CD1c-positive myeloid dendritic cell (primary cell): ENCODE results near the gene FBN3.

Source experiments
- DNase-seq: peaks from one replicate; pipeline ENCODE4 v3.0.0-alpha.2; 2016; ENCODE audit errors: extremely low spot score

The FBN3 gene

DNA sequence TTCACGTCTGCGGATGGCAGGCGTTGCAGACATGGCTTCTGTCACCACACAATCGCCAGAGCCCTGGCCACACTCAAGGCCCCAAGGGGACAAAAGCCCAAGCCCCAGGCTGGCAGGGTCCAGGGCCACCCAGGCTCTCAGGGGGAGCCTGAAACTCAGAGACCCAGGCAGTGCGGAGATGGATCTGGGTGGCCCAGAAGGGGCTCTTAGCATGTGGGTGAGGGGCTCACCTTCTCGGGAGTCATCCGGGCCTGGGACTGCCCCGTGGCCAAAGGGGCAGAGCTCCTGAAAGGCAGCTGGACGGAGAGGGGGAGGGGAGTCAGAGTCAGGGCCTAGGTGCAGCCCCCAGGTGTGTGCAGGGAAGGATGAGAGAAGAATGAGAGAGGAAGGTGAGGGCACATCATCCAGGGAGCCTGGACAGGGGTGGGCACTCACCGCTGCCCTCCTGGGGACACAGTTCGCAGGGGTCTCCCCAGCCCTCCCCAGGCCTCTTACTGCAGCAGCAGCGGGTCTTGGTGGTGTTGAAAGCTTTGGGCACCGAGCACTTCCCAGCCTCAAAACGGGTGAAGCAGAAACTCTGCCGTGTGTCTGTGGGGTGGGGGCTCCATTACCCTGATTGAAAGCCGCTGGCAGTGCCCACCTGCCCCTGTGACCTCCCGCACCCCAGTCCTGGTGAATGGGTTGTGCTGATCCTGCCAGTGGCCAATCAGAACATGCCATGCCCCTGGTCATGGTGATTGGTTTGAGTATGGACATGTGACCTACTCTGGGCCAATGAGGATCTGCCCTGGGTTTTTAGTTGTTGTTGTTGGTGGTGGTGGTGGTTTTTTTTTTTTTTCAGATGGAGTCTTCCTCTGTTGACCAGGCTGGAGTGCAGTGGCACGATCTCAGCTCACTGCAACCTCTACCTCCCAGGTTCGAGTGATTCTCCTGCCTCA, 59.5 kb downstream of the FBN3 start:
- DNase-seq = no peak

DNA sequence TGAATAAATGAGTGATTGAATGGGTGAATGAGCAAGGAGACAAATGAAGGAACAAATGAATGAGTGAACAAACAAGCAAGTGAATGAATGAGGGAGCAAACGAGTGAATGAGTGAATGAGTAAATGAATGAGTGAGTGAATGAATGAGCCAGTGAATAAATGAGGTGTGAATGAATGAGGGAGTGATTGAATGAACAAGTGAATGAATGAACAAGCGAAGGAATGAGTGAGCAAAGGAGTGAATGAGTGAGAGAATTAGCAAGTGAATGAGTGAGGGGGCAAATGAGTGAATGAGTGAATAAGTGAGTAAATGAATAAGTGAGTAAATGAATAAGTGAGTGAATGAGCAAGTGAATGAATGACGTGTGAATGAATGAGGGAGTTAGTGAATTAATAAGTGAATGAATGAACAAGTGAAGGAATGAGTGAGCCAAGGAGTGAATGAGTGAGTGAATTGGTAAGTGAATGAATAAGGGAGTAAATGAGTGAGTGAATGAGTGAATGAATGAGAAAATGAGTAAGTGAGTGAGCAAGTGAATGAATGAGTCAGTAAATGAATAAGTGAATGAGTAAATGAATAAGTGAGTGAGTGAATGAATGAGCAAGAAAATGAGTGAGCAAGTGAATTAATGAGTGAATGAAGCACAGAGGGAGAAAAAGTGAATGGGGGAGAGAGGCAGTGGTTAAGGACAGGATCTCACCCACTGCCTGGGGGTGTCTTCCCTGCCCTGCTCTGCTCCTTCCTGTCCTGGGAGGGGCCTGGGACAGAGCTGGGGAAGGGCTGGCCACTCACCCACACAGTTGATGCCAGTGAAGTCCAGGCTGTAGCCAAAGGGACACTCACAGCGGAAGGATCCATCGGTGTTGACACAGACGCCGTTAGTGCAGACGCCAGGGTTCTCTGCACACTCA, 60.4 kb downstream of the FBN3 start:
- DNase-seq = no peak

DNA sequence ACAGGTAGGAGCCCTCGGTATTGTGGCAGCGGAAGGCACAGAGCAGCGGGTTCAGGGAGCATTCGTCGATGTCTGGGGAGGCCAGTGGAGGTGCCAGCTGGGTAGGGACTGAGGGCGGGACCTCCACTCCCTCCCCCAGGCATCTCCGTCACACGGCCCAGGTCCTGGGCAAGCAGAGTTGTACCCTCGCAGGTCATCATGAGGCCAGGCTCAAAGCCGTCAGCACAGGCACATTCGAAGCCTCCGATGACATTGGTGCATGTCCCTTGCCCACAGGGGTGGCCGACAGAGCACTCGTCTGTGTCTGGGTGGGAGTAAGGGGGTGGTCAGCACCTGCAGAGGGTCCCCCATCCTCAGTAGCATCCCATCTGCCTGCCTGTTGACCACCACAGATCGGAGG, 61.5 kb downstream of the FBN3 start:
- DNase-seq = no peak

DNA sequence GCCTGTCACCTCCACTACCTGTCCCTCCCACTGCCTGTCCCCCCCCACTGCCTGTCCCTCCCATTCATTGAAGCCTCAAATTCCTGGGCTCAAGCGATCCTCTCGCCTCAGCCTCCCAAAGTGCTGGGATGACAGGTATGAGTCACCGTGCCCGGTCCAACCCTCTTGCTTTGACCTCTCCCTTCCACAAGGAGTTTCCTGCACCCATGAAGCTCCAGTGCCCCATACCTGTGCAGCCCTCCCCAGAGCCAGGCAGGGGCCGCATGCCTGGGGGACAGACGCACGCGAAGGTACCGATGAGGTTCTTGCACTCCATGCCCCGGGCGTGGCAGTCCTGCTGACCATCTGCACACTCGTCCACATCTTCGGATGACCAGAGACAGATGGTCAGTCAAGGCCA, 62.5 kb downstream of the FBN3 start:
- no peak for DNase-seq

DNA sequence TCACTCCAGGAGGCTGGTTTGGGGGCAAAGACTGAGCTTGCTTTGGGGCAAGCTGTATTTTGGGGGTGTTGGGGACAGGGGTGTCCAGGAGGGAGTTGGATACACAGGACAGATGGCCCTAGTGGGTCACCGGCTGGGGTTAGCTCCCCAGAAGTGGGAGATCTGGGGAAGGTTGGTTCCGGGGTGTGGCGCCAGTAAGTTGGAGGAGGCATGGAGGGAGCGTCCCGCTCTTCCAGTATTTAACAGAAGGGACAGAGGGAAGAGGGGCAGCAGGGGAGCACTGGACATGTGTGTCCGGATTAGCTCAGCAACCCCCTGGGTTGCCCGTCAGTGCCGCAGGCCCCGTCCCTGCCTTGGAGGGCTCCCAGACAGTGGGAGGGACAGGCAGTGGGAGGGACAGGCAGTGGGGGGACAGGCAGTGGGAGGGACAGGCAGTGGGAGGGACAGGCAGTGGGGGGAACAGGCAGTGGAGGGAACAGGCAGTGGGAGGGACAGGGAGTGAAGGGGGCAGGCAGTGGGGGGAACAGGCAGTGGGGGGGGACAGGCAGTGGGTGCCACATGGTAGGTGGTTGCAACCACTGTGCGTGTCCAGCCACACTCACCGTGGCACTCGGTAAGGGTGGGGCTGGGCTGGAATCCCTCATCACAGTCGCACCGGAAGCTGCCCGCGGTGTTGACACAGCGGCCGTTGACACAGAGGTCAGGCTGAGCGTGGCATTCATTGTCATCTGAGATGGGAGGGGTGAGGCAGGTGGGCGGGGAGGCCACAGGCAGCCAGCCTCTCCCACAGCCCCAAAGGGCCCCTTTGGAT, 63.6 kb downstream of the FBN3 start:
- DNase-seq = no peak

DNA sequence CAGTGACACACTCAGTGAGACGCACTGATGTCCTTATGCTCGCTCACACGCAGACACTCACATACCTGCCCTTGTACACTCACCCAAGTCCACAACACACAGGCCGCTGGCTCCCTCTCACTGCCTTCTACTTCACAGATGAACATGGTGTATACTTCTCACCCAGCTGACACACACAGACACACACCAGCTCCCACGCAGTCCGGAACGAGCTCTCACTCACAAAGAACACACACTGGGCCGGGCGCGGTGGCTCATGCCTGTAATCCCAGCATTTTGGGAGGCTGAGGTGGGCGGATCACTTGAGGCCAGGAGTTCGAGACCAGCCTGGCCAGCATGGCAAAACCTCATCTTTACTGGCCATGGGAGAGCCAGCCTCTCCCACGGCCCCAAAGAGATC, 65.2 kb downstream of the FBN3 start:
- no peak for DNase-seq

DNA sequence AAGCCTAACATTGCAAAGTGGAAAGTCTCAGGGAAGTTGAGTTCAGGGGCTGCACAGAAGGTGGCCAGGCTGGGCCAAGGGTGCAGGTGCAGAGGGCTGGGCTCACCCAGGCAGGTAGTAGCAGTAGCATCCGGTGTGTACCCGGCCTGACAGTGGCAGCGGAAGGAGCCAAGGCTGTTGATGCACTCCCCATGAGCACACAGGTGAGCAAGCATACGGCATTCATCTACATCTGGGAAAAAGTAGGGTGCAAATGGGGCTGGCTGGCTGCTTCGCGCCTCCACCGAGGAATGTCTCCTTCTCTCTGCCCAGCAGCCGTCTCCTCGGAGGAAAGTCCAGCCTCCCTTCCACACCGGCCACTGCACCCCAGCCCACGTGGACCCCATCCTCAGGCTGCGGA, 66.3 kb downstream of the FBN3 start:
- no peak for DNase-seq

DNA sequence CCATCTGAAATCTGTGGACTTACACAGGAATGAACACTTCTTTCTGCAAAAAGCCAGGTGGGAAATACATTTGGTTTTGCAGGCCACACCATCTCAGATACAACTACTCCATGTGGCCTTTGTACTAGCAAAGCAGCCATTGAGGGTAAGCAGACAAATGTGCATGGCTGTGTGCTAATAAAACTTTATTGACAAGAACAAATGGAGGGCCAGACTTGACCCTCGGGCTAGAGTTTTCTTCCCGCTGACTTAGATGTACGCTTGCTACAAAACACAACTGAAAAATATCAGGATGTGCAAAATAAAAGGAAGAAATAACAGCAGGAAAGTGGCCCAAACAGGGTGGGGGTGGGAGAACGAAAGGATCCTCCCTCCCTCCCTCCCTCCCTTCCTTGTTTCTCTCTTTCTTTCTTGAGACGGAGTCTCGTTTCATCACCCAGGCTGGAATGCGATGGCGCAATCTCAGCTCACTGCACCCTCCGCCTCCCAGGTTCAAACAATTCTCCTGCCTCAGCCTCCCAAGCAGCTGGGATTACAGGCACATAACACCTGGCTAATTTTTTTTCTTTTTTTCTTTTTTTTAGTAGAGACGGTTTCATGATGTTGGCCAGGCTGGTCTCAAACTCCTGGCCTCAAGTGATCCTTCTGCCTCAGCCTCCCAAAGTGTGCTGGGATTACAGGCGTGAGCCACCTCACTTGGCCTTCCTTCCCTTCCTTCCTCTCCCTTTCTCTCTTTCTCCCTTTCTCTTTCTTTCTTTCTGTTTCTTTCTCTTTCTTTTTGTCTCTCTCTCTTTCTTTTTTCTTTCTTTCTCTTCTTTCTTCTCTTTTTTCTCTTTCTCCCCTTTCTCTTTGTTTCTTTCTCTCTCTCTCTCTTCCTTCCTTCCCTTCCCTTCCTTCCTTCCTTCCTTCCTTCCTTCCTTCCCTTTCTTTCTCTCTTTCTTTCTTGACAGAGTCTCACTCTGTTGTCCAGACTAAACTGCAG, 67.5 kb downstream of the FBN3 start:
- DNase-seq = no peak

DNA sequence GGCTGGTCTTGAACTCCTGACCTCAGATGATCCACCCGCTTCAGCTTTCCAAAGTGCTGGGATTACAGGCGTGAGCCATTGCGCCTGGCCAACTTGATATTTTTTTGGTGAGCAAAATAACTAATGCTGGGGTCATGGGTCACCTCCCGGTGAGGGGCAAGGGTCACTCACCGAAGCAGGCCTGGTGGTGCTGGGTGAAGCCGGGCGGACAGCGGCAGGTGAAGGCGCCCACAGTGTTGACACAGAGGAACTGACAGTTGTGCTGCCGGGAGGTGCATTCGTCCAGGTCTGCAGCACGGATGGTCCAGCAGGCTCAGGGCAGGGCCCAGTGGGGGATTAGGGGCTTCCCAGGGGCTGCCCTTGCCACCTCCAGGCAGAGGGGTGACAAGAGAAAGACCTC, 68.6 kb downstream of the FBN3 start:
- DNase-seq = no peak

DNA sequence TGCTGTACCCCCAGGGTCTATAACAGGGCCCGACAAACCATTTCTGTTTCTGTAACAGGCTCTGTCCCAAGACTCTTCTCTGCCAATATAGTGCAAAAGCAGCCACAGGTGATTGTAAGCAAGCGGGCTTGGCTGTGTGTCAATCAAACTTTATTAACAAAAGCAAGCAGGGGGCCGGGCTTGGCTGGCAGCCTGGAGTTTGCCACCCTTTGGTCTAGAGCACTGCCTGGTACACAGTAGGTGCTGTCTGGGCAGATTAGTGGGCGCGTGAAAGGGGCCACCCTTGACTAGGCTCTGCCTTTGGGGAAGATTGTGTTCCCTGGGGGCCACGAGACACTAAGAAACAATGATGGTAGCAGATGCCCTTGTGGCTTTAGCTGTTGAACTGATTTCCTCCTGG, 69.4 kb downstream of the FBN3 start:
- no peak for DNase-seq

DNA sequence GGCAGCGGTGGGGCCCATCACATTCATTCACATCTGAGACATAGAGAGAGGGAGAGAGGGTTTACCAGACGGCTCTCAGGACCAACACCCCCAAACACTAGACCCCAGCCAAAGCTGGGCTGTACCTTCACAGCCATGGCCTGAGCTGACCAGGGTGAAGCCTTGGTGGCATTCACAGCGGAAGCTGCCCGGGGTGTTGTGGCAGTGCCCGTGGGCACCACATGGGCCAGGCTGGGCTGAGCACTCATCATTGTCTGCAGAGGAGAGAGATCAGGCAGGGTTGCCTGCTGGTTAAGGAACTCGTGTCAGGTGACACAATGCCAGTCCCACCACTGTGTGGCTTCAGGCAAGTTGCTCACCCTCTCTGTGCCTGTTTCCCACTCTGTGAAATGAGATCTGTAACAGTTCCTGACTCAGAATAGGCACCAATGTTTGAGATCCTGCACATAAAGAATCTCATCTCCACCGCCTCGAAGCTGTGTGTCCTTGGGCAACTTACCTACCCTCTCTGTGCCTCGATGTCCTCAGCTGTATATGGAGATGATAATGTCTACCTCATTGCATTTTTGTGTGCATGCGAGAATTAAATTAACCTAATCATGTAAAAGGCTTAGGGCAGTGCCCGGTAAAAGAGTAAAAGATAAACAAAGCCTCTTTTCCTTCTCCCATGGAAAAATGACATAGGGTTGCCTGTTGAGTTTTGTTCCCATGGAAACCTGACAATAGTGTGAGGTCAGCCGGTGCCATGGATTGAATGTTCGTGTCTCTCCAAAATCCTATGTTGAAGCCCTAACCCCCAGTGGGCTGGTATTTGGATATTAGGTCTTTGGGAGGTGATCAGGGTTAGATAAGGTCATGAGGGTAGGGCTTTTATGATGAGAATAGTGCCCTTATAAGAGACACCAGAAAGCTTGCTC, 74.0 kb downstream of the FBN3 start:
- DNase-seq = no peak

DNA sequence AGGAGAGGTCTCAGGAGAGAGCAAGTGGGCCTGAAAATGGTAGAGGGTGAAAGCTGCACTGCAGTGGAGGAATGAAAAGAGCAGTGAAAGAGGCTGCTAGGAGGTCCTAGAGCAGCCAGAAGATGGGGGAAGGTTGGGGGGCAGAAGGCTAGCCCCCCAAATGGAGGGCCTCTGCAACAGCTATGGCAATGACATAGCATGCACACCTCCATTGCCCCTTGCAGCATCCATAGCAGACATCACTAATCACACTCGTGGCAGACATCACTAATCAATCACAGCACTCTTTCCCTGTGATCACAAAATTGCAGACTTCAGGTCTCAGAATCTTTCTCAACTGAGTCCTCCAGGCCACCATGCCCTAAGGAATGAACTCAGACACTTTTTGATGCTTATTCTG, 74.9 kb downstream of the FBN3 start:
- no peak for DNase-seq

DNA sequence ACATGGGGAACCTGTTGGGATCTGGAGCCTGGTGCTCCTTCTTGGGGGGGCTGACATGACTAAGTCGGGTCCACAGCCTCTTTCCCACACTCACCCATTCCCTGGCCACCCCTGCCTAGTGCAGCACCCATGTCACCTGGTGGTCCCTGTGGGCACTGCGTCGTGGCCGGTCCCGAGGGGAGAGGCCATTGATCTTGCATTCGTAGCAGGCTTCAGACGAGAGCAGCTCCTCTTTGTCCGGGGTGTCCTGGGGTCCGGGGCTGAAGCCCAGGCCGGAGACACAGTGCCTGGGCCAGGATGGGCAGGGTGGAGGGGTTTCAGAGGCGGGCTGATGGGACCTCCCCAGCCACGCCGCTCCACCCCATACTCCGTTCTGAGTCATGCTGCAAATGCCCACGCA, 77.5 kb downstream of the FBN3 start:
- no peak for DNase-seq

DNA sequence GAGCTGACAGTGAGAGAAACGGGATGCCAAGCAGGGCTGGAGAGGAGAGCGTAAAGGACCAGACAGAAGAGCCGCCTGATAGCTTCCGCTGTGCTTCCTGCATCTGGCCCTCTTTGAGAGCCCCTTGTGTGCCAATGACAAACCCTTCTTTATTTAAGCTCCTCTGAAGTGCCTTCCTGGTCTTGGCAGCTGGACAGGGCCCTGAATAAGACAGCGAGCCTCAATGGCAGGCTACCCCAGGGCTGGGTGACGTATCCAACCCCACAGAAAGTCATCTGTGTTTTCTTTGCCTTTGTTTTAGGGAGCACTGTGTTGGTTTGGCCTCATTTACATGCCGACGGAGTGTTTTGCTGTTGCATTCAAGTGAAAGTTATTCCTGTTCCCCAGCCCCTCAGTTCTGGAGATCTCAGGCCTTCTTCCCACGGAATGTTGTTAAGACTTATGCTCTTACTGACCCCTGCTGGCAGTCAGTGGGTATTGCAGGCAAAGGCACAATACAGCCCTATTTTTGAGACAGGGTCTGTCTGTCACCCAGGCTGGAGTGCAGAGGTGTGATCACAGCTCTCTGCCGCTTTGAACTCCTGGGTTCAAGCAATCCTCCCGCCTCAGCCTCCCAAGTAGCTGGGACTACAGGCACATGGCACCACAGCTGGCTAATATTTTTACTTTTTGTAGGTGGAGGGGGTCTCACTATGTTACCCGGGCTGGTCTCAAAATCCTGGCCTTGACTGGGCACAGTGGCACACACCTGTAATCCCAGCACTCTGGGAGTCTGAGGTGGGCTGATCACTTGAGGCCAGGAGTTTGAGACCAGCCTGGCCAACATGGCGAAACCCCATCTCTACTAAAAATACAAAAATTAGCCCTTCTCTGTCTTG, 80.1 kb downstream of the FBN3 start:
- peak; percentile 74 for DNase-seq

DNA sequence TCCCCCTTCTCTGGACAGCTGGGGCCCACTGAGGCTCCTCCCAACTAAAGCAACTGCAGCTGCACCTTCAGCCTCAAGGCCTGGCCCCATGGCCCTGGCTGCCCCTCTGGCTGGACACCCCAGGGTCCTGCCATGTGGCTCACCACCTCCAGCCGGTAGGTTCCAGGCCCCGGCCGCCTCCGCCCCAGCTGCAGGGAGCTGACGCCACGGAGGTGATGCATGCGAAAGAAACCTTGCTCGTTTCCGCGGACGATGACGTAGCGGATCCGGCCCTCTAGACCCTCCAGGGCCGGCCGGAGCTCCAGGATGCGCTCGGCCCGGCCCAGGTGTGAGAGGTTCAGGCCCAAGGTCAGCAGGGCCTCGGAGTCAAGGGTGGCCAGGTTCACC, 83.5 kb downstream of the FBN3 start:
- DNase-seq = no peak

DNA sequence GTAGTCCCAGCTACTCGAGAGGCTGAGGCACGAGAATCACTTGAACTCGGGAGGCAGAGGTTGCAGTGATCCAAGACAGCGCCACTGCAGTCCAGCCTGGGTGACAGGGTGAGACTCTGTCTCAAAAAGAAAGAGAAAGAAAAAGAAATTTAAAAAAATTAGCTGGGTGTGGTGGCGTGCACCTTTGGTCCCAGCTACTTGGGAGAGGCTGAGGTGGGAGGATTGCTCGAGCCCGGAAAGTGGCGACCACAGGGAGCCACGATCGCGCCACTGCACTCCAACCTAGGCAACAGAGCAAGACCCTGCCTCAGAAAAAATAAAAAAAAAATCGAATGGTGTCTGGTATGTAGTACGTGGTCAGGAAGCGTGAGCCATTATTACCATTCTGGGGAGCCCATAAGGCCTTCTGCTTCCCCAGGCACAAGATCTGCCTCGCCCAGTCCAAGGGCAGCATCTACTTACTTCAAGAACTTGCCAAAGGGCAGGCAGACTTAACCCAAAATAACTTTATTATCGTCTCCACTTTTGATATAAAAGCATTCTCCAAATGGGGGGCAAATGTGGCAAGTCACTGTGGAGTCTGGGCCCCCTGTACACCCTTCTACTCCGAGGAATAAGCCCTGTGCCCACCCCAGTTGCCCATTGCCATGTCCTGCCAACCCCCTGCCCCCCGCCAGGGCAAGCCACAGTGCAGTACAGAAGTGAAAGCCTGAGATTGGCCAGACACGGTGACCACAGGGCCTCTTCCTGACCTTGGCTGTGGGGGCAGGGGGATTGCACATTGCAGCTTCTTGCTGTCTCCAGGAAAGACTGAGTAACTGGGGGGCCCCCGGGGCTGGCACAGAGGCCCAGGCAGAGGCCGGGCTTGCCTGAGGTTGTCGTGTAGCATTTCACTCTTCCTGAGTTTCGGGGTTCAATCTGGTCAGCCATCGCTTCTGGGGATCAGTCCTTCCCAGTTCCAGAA, 84.2 kb downstream of the FBN3 start:
- no peak for DNase-seq

DNA sequence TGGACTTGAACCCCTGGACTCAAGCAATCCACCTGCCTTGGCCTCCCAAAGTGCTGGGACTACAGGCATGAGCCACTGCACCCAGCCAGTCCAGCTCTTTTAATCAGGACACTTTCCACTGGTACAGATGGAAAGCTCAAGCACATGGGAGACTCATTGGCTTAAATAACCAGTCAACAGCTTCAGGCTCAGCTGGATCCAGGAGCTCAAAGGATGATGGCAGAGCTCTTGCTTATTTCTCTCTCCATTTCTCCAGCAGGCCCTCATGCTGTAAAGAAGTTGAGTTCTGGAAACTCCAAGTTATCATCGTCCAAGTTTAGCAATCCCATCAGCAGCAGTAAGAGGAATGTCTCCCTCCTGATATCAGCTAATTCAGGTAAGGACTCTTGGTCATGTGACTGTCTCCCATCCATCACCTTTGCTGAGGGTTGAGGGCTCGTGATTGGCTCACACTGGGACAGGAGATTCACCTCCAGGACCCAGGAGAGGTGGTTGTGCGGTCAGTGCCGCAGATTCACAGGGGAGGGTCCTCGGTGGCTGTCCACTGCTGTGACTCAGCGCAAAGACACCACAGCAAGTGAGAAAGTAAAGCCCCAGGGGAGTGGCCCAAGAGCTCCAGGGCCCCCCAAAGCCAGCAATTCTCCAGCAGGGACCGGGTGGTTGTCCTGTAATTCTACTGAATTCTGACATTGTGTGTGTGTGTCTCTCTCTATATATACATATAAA, 91.7 kb downstream of the FBN3 start:
- DNase-seq = no peak
